C4-2B (cell line): Measurements from ENCODE around the gene DCTPP1.

ENCODE experiments used
- H3K27ac ChIP-seq: fragments of 450-650 bp; 2 replicates; pipeline ENCODE4 v1.5.1; 2017
- ZFX ChIP-seq: fragments of 450-650 bp; IDR thresholded peaks from 2 replicates; pipeline ENCODE4 v1.6.1; 2017
- TF ChIP-seq, protein P1 (sequence below): fragments of 450-650 bp; conservative IDR thresholded peaks from 2 replicates; pipeline ENCODE4 v1.5.1; 2017; ENCODE audit warnings: mild to moderate bottlenecking

The DCTPP1 gene

DNA sequence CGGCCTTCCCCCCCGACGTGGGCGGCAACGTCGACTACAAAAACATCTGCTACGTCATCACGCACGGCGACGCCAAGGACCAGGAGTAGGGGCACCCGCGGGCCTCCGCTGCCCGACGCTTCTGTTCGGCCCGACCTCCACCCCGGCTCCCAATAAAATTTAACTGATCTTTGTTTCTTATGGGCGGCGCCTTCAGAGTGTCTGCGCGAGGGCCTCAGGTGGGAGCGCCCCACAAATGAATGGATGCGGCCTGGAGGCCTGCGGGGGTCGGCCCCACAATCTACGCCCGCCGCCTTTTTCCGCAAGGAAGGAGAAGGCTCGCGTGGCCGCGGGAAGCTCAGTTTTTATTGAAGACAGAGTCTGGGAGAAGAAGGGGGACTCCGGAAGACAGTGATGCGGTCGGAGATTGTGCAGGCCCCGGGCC lies 52.0 kb downstream of the DCTPP1 start:
- TF ChIP-seq, protein P1, sequence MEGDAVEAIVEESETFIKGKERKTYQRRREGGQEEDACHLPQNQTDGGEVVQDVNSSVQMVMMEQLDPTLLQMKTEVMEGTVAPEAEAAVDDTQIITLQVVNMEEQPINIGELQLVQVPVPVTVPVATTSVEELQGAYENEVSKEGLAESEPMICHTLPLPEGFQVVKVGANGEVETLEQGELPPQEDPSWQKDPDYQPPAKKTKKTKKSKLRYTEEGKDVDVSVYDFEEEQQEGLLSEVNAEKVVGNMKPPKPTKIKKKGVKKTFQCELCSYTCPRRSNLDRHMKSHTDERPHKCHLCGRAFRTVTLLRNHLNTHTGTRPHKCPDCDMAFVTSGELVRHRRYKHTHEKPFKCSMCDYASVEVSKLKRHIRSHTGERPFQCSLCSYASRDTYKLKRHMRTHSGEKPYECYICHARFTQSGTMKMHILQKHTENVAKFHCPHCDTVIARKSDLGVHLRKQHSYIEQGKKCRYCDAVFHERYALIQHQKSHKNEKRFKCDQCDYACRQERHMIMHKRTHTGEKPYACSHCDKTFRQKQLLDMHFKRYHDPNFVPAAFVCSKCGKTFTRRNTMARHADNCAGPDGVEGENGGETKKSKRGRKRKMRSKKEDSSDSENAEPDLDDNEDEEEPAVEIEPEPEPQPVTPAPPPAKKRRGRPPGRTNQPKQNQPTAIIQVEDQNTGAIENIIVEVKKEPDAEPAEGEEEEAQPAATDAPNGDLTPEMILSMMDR, result no peak
- peak; percentile 65 for TF ChIP-seq ZFX
- peak overlapping the region; percentile 85 for H3K27ac ChIP-seq

DNA sequence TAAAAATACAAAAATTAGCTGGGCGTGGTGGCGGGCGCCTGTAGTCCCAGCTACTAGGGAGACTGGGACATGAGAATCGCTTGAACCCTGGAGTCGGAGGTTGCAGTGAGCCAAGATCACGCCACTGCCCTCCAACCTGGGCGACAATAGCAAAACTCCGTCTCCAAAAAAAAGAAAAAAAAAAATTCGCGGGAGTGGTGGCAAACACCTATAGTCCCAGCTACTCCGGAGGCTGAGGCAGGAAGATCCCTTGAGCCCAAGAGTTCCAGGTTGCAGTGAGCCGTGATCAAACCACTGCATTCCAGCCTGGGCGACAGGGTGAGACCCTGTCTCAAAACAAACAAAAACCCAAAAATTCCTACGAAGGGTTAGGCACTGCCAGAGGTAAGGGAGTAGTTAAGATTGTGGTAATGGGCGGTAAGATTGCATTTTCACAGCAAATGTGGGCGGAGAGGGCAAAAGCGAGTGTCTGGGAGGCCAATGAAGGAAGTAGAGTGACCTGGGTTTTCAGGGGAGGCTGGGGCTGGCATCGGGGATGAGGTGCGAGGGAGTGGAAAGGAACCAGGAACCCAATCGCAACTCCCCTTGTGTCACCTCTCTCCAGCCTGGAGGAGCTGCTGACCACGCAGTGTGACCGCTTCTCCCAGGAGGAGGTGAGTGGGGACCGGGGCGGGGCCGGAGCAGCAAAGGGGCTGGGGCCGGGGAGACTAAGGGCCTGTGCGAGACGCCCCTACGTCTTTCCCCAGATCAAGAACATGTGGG lies 52.6 kb downstream of the DCTPP1 start:
- H3K27ac ChIP-seq, result peak overlapping the region; percentile 85
- TF ChIP-seq, protein P1, result no peak
- no peak for TF ChIP-seq ZFX

- TF ChIP-seq, protein P1, result no peak
- no peak for TF ChIP-seq ZFX
- H3K27ac ChIP-seq, result peak overlapping the region; percentile 85; the same call in 1 of the 2 replicates
Observed at GRCh38 chr16:30376461-30376902, 53.3 kb downstream of the DCTPP1 start.

DNA sequence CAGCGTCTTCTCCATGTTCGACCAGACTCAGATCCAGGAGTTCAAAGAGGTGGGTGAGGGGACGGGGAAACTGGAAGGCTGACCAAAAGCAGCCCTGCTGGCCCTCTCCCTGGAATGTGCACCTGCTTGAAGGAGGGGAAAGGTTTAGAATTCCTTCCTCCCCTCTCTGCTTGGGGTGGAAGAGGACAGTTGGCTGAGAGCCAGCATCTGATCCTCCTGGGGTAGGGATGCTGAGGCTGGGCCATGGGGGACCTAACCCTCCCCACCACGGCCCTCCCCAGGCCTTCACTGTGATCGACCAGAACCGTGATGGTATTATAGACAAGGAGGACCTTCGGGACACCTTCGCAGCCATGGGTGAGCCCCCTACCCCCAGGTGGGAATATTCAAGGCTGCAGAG lies 54.0 kb downstream of the DCTPP1 start:
- no peak overlapping the region for H3K27ac ChIP-seq
- TF ChIP-seq, protein P1, result no peak
- TF ChIP-seq ZFX, result no peak

DNA sequence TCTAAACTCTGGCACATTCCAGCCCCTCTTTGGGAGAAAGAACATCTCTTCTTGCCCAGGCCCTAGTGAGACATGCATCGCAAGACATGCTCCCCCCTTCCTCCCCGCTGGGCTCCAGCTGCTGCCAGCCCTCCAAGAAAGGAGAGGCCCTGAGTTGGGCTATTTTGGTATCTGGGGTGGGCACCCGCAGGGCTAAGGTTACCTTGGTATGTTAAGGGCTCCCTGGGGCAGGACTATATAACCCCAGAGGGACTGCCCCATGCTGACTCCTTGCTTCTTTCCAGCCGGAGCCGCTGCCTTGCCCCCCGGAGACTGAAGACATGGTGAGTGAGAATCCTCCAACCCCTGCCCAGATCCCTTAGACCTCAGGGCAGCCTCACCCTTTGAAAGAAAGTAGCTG lies 55.3 kb downstream of the DCTPP1 start, which contains the start of gene MYL11:
Gene MYL11, plus strand, starts transcription at position 265 of the 400 bp plus-strand sequence. Its CDS starts 56 bp downstream, at position 321.
- no peak for TF ChIP-seq ZFX
- TF ChIP-seq, protein P1, result no peak
- H3K27ac ChIP-seq, result no peak within 1 kb of the TSS
